ENCODE measurements around the gene MIER2. TPM values are rescaled to one million over a fixed set of nuclear protein-coding genes. Genes with fewer than 3 reads are reported as not detected.
"Not testable (repeated sequence)": the region's sequence is repeated elsewhere in the genome, so short reads cannot be mapped to it uniquely, and the experiment has no call there.

The MIER2 gene
- total RNA-seq, 2 donors from 2014 or later, result 3.1 to 9.6 TPM

GRCh38 chr19:271856-272255, 72.7 kb downstream of the MIER2 start:
- TF ChIP-seq, protein P1, sequence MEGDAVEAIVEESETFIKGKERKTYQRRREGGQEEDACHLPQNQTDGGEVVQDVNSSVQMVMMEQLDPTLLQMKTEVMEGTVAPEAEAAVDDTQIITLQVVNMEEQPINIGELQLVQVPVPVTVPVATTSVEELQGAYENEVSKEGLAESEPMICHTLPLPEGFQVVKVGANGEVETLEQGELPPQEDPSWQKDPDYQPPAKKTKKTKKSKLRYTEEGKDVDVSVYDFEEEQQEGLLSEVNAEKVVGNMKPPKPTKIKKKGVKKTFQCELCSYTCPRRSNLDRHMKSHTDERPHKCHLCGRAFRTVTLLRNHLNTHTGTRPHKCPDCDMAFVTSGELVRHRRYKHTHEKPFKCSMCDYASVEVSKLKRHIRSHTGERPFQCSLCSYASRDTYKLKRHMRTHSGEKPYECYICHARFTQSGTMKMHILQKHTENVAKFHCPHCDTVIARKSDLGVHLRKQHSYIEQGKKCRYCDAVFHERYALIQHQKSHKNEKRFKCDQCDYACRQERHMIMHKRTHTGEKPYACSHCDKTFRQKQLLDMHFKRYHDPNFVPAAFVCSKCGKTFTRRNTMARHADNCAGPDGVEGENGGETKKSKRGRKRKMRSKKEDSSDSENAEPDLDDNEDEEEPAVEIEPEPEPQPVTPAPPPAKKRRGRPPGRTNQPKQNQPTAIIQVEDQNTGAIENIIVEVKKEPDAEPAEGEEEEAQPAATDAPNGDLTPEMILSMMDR (IDR thresholded peaks at IDR 0.05), result no peak
- TF ChIP-seq POLR2A (IDR thresholded peaks at IDR 0.05), result no peak
- intact Hi-C loops (cut with DNase I), result no loop called here
- H3K27me3 ChIP-seq, result no peaks in the 10 kb centered on the region
- H3K4me3 ChIP-seq, result no peak overlapping the region
- ATAC-seq (no peak), DNase-seq (no peak)
- 52 to 58% methylated on average over 6 of the region's 6 CpGs for WGBS, 2 donors
- H3K4me1 ChIP-seq, result peaks cover 8% of the 10 kb centered on the region
- H3K9me3 ChIP-seq, result no peaks in the 10 kb centered on the region
- no peak overlapping the region for H3K27ac ChIP-seq
- no peaks in the 10 kb centered on the region for H3K36me3 ChIP-seq (replicated peaks in 1 of 2; ENCODE audit: insufficient read depth in 1 of 2, low read depth in 2 of 2)

GRCh38 chr19:270766-271318, 73.8 kb downstream of the MIER2 start:
- ATAC-seq; H3K27ac ChIP-seq; H3K36me3 ChIP-seq (replicated peaks in 1 of 2; ENCODE audit: insufficient read depth in 1 of 2, low read depth in 2 of 2); intact Hi-C loops (cut with DNase I); H3K4me3 ChIP-seq; H3K9me3 ChIP-seq; DNase-seq; H3K27me3 ChIP-seq: not testable (repeated sequence)
- peaks cover 10% of the 10 kb centered on the region for H3K4me1 ChIP-seq
- WGBS, 2 donors, result 47 to 50% methylated on average over 7 to 12 of the region's 12 CpGs

GRCh38 chr19:269241-269640, 75.4 kb downstream of the MIER2 start:
- ATAC-seq (no peak), DNase-seq (no peak)
- H3K4me3 ChIP-seq, result no peak overlapping the region
- TF ChIP-seq POLR2A (IDR thresholded peaks at IDR 0.05), result no peak
- intact Hi-C loops (cut with DNase I), result no loop called here
- H3K27ac ChIP-seq, result no peak overlapping the region
- H3K27me3 ChIP-seq, result no peaks in the 10 kb centered on the region
- peaks cover 10% of the 10 kb centered on the region for H3K4me1 ChIP-seq
- H3K36me3 ChIP-seq (replicated peaks in 1 of 2; ENCODE audit: insufficient read depth in 1 of 2, low read depth in 2 of 2), result no peaks in the 10 kb centered on the region
- H3K9me3 ChIP-seq, result no peaks in the 10 kb centered on the region

DNA sequence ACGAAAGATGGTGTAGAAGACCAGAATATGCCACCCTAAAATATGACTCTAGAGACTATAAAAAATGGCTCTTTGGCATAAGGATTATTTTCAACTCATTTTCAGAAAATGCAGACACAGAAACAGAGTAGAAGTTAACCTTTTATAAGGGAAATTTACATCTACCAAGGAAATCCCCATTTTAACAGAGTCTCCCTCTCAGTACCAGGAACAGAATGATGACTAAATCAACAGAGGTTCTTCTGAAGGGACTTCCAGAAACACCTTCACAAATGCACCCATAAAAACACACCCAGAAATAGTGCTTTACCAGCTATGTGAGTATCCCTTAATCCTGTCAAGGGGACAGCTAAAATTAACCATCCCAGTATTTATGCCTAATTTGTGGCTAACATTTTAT, 82.5 kb downstream of the MIER2 start:
- H3K4me1 ChIP-seq, result peaks cover 5% of the 10 kb centered on the region
- DNase-seq, result no peak
- no peak overlapping the region for H3K27ac ChIP-seq
- ATAC-seq, result no peak
- H3K27me3 ChIP-seq, result no peaks in the 10 kb centered on the region
- intact Hi-C loops (cut with DNase I), result no loop called here
- 91 to 94% methylated on average over 1 of the region's 1 CpG for WGBS, 2 donors
- H3K9me3 ChIP-seq, result no peaks in the 10 kb centered on the region
- H3K36me3 ChIP-seq (replicated peaks in 1 of 2; ENCODE audit: insufficient read depth in 1 of 2, low read depth in 2 of 2), result no peaks in the 10 kb centered on the region
- no peak for TF ChIP-seq POLR2A (IDR thresholded peaks at IDR 0.05)
- TF ChIP-seq, protein P1 (IDR thresholded peaks at IDR 0.05), result no peak
- no peak overlapping the region for H3K4me3 ChIP-seq

GRCh38 chr19:256804-257203, 87.8 kb downstream of the MIER2 start:
- 60 to 61% methylated on average over 3 of the region's 3 CpGs for WGBS, 2 donors
- H3K36me3 ChIP-seq (replicated peaks in 1 of 2; ENCODE audit: insufficient read depth in 1 of 2, low read depth in 2 of 2); H3K4me1 ChIP-seq; H3K27ac ChIP-seq; DNase-seq; H3K9me3 ChIP-seq; H3K27me3 ChIP-seq; intact Hi-C loops (cut with DNase I); H3K4me3 ChIP-seq; ATAC-seq: not testable (repeated sequence)

Other genes with a start within 250 kb of the MIER2 start
- gene OR4F17, start 237.7 kb downstream of the MIER2 start, total RNA-seq, result not detected
- gene PLPP2, start 53.4 kb downstream of the MIER2 start, total RNA-seq, result 10 to 100 TPM; 66.4 to 75.8 TPM
- 1 to 10 TPM in 1 of 2 donors, under 1 TPM in 1; 0.33 to 1.8 TPM for gene C2CD4C, start 64.4 kb upstream of the MIER2 start, total RNA-seq
- gene SHC2, start 116.2 kb upstream of the MIER2 start, total RNA-seq, result 100 to 1,000 TPM; 119 to 137 TPM
- gene MADCAM1, start 151.7 kb upstream of the MIER2 start, total RNA-seq, result 1 to 10 TPM in 1 of 2 donors, not detected in 1; 3.6 TPM
- 10 to 100 TPM; 34.5 to 62.0 TPM for gene TPGS1, start 162.7 kb upstream of the MIER2 start, total RNA-seq
- gene CDC34, start 187.0 kb upstream of the MIER2 start, total RNA-seq, result 100 to 1,000 TPM in 1 of 2 donors, 10 to 100 TPM in 1; 77.0 to 101 TPM
- 1 to 10 TPM in 1 of 2 donors, not detected in 1; 5.3 TPM for gene GZMM, start 199.3 kb upstream of the MIER2 start, total RNA-seq
- gene BSG, start 227.8 kb upstream of the MIER2 start, total RNA-seq, result 100 to 1,000 TPM; 176 to 264 TPM
- gene HCN2, start 245.1 kb upstream of the MIER2 start, total RNA-seq, result under 1 TPM in 1 of 2 donors, not detected in 1; 0.26 TPM

All from body of pancreas (tissue), 4 donors.